GM19238 (cell line): ENCODE measurements around the gene SIL1.

Source experiments
- DNase-seq: peaks from one replicate; pipeline ENCODE4 v3.0.0; 2011; ENCODE audit warnings: low spot score; ENCODE audit not compliant: insufficient read length

Gene SIL1

DNA sequence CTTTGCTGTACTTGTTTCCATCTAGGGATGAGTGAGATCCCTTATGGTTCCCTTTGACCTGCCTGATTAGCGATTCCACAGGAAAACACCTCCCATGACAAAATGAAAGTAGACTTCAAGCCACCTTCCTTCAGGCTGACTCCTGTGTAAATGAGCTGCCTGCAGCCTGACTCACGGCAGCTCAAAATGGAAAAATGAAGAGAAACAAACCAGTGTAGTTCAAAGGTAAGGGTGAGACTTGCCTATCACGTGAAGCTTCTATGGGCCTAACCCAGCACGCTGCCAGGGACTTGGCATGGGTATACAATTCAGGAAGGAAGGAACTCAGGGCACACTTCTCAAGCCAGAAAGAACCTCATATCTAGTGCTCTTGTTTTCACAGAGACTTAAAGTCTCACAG lies 212.9 kb downstream of the SIL1 start:
- no peak for DNase-seq

- no peak for DNase-seq
These were observed 214.2 kb downstream of the SIL1 start for GRCh38 chr5:138983984-138984383.

- DNase-seq = no peak
These were observed 216.6 kb downstream of the SIL1 start for GRCh38 chr5:138981586-138981985.

GRCh38 chr5:138981131-138981530 lies 217.0 kb downstream of the SIL1 start:
- no peak for DNase-seq

GRCh38 chr5:138980441-138980840 lies 217.7 kb downstream of the SIL1 start:
- no peak for DNase-seq

- no peak for DNase-seq
These were observed 218.4 kb downstream of the SIL1 start for GRCh38 chr5:138979684-138980280.

GRCh38 chr5:138978581-138978980 lies 219.6 kb downstream of the SIL1 start:
- DNase-seq = no peak

DNA sequence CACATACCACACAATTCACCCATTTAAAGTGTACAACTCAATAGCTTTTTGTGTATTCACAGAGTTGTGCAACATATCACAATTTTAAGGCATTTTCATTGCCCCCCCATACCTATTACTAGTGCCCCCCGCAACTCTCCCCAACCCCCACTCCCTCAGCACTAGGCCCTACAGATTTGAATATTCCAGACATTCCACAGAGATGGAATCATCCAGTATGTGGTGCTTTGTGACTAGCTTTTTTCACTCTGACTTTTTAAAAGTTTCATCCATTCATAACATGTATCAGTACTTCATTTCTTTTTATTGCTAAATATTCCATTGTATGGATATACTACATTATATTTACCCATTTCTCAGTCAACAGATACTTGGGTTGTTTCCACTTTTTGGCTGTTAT lies 220.1 kb downstream of the SIL1 start:
- DNase-seq = no peak

GRCh38 chr5:138975098-138975847 lies 222.9 kb downstream of the SIL1 start:
- DNase-seq = no peak

DNA sequence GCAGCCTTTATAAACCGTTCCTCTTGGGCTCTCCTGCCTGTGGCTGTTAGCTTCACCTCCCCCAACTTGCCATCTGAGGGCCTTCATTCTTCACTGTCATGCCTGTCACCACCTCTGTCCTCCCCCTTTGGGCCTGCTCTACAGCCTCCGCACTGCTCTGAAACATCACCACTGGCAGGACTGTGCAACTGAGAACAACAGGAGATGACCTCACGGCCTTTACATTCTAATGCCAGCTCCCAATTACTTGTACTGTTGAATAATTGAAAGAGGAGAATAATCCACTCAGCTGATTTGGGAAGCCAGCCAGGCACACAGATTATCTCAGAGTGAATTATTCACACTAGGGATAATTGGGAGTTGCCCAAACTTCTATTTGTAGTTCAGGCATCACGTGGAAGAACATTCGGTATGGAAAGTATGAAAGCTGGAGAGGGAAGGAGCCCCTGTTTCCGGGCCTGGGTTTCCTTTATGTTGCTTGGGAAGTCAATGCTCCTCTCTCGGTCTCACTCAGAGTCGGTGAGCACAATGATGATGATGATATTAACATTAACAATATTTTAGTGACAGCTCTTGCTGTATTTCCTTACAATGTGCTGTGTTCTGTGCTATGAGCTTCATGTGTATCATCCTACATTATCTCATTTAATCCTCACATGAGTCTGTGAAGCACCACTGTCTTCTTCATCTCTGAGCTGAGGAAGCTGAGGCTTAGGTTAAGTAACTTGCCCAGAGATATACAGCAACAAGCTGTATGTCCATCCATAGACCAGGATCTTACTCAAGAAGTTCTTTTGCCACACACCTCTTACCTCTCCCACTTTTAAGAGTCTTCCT lies 223.7 kb downstream of the SIL1 start:
- no peak for DNase-seq

GRCh38 chr5:138972836-138973235 lies 225.3 kb downstream of the SIL1 start:
- no peak for DNase-seq

DNA sequence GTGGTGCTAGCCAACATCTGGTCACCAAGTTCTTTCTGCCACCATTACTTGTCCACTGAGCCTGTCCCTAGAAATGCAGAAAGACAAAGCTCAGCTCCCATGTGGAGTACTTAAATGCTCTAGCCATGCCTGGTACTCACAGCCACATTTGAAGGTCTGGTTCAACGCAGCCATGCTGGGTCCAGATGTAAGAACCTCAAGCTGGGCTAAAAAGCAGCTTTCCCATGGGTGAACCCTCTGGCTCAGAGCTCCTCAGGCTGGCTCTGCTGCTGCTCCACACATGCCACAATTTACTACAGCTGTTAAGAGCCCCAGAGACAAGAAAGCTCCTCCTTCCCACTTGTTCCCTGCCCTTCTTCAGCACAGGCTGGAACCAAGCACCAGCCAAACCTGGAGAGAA lies 225.9 kb downstream of the SIL1 start:
- DNase-seq = no peak

- no peak for DNase-seq
These were observed 228.7 kb downstream of the SIL1 start for GRCh38 chr5:138969323-138970002.

- no peak for DNase-seq
These were observed 229.6 kb downstream of the SIL1 start for GRCh38 chr5:138968601-138969000.

GRCh38 chr5:138967791-138968448 lies 230.2 kb downstream of the SIL1 start:
- DNase-seq = no peak

GRCh38 chr5:138966236-138966985 lies 231.8 kb downstream of the SIL1 start:
- no peak for DNase-seq

DNA sequence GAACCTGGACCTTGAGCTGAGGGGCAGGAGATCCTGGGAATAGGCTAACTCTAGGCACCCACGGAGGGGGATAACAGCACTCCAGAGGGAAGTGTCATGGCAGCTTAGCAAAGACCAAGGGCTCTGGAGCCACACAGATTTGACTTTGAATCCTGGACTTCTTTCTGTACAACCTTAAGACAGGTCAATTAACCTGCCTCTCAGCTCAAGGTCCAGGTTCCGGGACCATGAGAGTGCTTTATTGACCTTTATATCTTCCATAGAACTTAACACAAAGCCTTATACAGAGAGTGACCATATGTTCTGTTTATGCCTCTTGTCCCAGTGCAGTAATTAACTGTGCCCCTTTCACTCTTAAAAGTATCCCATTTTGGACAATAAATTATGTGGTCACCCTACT lies 232.5 kb downstream of the SIL1 start:
- DNase-seq = no peak

DNA sequence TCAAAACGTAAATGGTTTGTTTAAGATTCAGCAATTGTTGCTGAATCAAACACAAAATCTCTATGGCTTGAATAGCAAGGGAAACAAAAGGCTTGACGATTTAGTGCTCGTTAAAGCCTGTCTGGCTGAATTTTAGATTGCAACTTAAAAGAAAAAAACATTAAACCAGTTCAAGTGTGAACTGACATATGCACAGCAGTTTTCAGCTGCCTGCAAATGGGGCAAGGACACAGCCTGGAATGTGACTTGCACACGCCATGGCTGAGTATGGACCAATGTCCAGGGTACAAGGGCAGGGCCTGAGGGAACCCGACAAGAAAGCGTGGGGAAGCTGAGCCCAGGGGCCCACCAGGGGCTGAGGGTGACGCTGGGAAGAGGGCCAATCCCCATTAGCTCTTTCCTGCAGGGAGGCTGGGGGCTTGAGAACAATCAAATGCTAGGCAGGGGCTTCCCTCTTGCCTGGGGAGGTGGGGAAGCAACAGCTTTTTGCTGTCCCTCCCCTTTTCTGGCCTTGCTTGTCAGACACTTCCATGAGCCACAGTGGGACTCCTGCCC lies 233.4 kb downstream of the SIL1 start:
- DNase-seq = no peak

GRCh38 chr5:138963763-138964371 lies 234.3 kb downstream of the SIL1 start:
- no peak for DNase-seq
